Activated CD8-positive, alpha-beta memory T cell treated with anti-CD3 and anti-CD28 coated beads, Interleukin-2, amount 50 U/mL, for 1 hour (primary cell): ENCODE results near the gene LAMC1.
"Not testable (repeated sequence)": the region's sequence is repeated elsewhere in the genome, so short reads cannot be mapped to it uniquely, and the experiment has no call there.

Experiments used
- DNase-seq: peaks from one replicate; pipeline ENCODE4 v3.0.0-alpha.2; 2020; ENCODE audit errors: extremely low read depth

Gene LAMC1

GRCh38 chr1:183043872-183044854 lies 20.9 kb downstream of the LAMC1 start:
- DNase-seq: no peak

GRCh38 chr1:183044893-183045649 lies 21.9 kb downstream of the LAMC1 start:
- DNase-seq: no peak

DNA sequence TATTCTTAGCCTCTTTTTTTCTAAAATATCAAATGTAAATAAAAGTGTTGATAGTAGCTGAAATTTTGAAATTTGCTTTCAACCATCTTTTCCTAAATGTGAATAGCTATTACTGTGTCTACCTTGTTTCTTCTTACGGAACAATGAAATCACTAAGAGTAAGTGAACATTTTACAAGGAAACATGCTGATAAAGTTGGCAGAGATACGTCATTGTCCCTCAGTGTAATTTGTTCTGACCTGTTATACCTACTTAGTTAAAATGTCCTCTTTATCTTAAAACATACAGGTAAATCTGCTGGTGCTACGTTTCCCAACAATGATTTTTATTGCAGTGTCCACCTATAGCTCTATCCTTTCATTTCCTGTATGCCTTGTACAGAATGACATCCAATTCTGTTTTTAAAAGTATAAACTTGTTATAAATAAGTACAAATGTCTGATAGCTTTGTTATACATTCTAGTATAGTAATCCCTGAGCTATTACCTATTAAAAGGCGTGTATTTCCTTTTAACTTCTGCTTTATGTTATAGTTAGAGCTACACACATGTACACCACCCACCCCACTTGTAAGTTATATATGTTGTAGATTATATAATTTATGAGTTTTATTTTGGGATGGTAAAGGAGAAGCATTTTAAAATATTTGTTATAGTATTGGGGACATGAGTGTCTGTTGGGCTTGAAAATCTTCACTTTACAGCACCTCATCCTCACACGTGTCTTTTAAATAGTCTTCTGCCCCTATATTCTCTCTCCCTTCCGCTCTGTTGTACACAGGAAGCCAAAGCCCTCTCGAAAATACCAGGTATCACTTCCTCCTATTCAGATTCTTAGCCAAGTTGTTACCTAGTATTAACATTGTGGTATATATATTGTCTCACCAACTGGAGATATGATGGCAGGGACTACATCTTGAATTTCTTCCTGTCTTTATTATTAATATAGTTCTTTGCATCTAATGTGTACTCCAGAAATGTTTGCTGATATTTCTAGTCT lies 25.2 kb downstream of the LAMC1 start:
- DNase-seq: no peak

GRCh38 chr1:183051546-183051945 lies 28.3 kb downstream of the LAMC1 start:
- no peak for DNase-seq

- DNase-seq: no peak
These were observed 29.6 kb downstream of the LAMC1 start for GRCh38 chr1:183052861-183053260.

GRCh38 chr1:183058851-183059502 lies 35.8 kb downstream of the LAMC1 start:
- DNase-seq: no peak

- DNase-seq: no peak
These were observed 38.0 kb downstream of the LAMC1 start for GRCh38 chr1:183061194-183061593.

GRCh38 chr1:183063349-183063748 lies 40.1 kb downstream of the LAMC1 start:
- no peak for DNase-seq

- no peak for DNase-seq
These were observed 42.0 kb downstream of the LAMC1 start for GRCh38 chr1:183065168-183065706.

DNA sequence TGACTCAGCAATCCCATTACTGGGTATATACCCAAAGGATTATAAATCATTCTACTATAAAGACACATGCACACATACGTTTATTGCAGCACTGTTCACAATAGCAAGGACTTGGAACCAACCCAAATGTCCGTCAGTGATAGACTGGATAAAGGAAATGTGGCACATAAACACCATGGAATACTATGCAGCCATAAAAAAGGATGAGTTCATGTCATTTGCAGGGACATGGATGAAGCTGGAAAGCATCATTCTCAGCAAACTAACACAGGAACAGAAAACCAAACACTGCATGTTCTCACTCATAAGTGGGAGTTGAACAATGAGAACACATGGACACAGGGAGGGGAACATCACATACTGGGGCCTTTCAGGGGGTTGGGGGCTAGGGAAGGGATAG lies 43.2 kb downstream of the LAMC1 start:
- DNase-seq: not testable (repeated sequence)

- DNase-seq: no peak
These were observed 46.5 kb downstream of the LAMC1 start for GRCh38 chr1:183069562-183070216.

DNA sequence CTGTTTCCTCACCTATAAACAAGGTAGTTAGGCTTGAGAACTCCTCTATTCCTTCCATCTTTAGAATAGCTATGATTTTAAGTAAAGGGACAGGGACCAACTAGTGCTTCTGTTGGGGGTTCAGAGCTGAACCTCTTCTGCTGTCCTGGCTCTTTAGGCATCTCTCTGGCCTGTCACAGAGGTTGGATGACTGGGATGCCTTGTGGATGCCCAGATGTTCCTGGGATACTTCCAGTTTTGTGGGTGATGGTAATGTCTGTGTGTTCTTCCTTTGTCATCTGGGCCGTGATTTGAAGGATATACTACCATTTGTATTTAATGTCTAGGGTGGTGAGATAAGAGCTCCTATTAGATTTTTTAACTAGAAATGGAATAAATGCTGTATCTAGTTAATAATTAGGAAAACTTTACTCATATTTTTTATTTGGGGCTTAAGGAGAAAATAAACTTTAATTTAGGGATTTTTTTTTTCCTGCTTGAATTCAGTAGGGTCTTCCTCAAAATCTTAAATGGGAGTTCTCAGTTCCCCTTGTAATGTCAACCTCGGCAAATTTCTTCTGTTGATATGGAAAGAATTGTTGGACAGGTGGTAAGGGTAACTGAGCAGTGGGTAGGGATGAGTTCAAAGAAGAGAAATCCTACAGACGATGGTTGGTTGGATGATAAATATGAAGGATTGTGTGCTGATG lies 47.2 kb downstream of the LAMC1 start:
- DNase-seq: no peak

GRCh38 chr1:183070923-183071618 lies 47.9 kb downstream of the LAMC1 start:
- DNase-seq: no peak

DNA sequence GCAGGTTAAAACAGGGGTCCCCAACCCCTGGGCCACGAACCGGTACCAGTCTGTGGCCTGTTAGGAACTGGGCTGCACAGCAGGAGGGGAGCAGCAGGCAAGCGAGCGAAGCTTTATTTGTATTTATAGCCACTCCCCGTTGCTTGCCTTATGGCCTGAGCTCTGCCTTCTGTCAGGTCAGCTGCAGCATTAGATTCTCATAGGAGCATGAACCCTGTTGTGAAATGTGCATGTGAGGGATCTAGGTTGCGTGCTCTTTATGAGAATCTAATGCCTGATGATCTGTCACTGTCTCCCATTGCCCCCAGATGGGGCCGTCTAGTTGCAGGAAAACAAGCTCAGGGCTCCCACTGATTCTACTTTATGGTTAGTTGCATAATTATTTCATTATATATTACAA lies 49.4 kb downstream of the LAMC1 start:
- not testable (repeated sequence) for DNase-seq

DNA sequence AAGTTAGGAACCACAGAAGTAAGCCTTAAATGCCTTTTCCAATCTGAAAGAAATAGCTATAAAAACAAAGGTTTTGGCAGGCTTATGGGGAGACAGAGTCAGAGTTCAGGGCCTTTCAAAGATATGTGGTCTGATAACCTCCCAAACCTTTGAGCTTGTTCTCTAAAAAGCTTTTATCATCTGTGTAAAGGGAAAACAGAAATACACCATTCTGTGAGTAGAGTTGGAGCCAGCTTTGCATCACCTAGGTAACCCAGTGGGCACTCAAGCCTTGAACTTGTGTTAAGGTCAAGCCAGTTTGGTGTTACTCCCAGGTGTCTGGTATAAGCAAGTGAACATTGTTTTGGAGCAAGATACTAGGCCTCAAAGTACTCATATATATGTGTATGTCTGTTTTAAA lies 50.1 kb downstream of the LAMC1 start:
- no peak for DNase-seq

DNA sequence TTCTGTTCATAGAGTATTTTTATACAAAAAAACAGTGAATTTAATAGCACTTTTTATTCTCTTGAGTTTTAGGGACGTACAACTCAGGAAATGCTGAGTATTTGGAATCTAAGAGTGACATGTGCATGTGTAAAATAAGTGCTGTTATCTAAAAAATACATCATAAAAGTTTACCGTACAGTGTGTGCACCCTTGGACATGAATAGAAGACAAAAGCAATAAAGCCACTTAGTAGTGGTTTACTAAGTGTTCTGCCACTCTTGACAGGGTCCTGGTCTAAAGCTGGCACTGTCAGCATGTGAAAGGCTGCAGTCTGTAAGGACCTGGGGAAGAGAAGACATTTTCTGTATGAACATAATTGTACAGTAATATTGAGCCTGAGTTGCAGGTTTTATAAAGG lies 51.0 kb downstream of the LAMC1 start:
- no peak for DNase-seq

DNA sequence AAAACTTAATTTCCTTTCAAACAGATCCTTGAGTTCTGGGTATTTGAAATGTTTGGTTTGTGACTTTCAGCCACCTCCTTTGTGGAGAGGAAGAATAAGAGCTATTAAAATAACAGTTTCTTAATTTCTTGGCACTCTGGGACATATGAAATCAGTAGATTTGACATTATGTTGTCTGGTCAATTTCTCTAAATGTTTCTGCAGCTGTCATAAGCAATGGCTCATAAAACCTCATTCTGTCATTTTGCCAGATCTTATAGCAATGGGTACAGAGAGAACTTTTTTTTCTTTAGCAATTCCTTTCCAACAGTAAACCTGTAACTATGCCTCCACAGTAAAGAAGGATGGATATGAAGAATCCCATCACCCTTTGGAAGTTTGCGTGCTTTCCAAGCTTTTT lies 52.6 kb downstream of the LAMC1 start:
- DNase-seq: no peak

DNA sequence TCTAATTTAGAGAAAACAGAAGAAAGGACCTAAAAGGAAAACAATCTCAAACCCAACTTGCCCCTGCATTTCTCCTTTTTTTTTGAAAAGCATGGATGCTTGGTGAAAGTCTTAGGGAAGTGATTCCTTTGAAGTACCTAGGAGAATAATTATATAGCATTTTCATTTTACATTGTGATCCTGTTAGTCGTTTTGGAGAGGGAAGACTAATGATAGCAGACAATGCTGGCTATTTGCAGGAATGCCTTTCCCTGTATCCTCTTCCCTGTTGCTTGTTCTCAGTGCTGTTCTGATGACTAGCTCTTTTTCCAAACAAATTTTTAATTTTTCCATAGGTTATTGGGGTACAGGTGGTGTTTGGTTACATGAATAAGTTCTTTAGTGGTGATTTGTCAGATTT lies 53.9 kb downstream of the LAMC1 start:
- no peak for DNase-seq
